GM18507 (cell line): ENCODE results near the gene AVPR2.

Experiments used
- DNase-seq: peaks from one replicate; pipeline ENCODE4 v3.0.0; 2011; ENCODE audit warnings: low read depth; ENCODE audit not compliant: insufficient read length; ENCODE audit errors: extremely low spot score
- FAIRE-seq: peaks from 2 replicates; lab custom pipeline; 2011; peaks lifted over from hg19 to GRCh38; lab: Jason Lieb, UNC

AVPR2 gene

DNA sequence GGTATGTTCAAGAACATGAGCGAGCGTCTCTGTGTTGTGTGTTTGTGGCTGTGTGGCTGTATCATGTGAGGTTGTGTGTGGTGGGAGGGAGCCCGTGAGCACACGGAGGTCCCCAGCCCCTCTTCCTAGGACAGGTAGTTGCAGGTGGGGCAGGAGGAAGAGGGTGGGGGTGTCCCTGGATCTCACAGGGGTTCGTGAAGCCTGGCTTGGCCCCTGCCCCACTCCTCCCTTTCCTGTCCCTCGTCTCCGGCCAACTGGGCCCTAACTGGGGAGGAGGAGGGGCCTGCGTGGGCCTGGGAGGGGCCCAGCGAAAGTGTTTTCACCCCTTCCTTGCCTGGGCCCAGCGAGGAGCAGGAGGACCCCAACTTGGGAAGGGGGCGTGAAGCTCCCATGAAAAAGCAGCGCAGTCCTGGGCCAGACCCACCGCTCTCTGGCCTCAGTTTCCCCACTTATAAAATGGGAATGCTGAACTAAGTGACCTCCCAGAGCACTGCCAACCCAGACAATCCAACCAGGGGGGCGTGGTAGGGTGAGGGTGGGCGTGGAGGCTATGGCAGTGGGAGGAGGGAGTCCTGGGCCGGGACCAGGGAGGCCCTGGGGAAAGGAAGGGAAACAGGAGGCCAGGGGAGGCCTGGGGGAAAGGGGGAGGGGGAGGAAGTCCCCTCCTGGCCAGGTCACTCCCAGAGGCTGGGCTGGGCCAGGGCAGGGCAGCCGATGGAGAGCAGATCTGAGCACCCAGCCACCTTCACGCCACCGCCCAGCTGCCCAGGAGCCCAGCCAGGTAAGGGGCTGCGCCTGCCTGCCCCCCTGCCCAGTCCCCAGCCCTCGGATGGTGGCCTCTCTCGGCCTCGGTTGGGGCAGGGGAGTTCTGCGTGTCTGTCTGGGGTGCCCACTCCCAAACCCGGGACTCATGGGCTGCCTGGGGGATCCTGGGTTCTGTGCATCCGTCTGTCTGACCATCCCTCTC, at the start of gene AVPR2:
Gene AVPR2 (plus strand): TSS at position 683 of the 967 bp plus-strand sequence. CDS start 473 bp downstream, outside the sequence.
- no peak for FAIRE-seq
- DNase-seq, result no peak

DNA sequence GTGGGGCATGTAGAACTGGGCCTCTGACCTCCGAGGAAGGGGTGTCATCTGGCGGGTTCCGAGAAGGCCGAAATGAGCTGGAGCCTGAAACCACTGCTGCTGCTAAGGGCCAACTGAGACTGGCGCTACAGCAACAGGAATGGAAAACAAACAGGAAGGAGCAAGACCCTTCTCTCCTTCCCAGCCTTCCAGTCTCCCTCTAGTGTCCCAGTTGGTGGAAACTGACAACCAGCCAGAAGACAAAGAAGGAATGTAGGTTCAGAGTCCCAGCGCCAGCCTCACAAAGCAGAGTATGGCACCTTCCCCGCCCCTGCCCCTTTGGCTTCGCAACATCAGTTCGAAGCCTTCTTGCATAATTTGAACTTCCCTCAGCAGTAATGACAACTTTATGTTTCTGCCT, 49.8 kb upstream of the AVPR2 start:
- FAIRE-seq, result no peak
- DNase-seq, result no peak

DNA sequence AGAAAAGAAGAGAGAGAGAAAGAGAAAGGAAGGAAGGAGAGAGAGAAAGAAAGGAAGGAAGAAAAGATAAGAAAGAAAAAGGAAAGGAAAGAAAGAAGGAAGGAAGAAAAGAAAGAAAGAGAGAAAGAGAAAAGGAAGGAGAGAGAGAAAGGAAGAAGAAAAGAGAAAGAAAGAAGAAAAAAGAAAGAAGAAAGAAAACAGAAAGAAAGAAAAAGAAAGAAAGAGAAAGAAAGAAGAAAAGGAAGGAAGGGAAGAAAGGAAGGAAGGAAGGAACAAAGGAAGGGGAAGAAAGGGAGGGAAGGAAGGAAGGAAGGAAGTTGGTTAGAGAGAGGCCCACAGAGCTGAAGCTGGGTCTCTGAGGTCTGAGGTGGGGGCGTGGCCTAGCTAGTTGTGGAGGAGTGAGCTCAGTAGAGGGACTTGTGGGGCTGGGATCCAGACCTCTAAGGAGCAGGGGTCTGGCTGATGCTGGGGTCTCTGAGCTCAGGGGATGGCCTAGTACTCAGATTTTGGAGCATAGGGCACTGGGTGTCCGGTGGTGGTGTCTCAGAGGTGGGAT, 47.0 kb upstream of the AVPR2 start:
- DNase-seq (no peak), FAIRE-seq (no peak)

DNA sequence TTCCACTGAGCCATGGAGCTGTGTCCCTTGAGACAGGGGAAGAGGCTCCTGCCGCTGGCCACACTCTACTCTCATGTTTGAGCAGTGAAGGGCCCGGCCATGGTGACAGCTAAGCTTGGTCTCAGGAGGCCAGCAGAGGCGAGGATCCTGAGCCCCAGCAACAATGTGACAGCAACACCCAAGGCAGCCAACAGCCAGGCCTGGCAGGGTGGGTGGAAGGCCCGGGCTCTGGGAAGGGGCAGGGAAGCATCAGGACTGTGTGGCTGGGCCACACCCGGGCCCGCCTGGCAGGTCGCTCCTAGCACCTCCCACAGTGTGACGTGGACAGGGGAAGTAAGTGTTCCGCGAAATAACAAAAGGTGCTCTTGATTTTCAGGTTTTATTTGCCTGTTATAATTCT, 43.3 kb upstream of the AVPR2 start:
- no peak for FAIRE-seq
- DNase-seq, result no peak

DNA sequence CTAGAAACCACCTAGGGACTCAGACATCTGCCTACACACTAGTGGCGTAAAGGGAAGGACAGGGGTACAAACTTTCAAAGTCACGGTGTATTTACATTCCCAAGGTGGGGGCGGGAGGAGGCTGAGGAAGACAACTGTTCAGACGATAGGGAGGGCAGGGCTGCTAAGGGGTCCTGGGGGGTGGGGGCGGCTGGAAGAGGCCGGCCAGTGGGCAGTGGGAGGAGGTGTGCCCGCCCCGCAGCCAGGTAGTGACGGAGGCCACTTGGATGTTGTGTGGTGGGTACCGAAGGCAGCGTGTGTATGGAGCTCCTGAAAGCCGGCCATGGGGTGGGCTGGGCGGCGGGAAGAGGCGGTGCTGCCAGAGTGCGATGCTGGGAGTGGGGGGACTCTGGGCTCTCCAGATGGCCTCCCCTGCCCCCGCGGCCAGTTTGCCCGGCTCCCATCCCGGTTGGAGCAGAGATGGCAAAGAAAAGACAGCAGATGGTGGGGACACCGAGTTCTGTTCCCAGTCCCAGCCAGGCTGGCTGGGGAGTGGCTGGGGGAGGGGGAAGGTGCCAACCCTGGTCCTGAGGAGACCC, 42.7 kb upstream of the AVPR2 start:
- DNase-seq, result no peak
- FAIRE-seq, result no peak

DNA sequence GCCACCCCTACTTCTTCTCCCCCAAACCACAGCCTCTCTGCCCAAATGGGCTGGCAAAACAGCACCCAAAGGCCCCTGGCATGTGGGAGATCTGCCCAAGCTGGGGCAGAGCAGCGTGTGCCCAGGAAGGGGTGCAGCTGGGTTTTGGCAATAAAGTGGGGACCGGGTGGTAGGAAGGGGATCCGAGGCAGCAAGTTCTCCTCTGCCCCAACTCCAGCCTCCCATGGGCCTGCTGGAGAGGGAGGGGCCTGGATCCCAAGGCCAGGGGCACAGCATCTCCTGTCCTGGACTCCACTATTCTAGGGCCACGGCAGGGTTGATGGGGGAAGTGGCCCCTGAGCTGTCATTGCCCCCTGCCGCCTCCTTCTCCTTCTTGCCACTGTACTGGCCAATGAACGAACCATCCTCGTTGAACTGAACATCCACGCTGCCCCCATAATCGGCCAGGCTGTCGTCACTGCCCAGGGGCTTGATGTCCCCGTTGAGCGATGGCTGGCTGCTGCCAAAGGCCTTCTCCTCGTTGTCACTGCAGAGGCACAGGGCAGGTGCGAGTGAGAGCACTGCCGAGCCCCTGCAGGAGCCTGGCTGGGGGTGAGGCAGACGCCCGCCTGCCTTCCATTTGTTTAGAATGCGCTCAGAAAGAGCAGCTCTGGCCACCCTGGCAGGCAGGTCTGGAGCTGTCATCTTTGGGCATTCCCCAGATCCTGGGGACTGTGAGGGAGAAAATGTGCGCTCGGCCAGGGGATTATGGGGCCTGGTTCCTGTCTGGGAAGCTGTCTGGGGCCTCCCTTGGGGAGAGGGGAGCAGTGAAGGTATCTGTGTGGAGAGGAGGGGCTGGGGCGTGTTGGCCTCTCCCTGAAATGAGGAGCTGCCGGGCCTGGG, 41.9 kb upstream of the AVPR2 start:
- FAIRE-seq, result no peak
- no peak for DNase-seq

DNA sequence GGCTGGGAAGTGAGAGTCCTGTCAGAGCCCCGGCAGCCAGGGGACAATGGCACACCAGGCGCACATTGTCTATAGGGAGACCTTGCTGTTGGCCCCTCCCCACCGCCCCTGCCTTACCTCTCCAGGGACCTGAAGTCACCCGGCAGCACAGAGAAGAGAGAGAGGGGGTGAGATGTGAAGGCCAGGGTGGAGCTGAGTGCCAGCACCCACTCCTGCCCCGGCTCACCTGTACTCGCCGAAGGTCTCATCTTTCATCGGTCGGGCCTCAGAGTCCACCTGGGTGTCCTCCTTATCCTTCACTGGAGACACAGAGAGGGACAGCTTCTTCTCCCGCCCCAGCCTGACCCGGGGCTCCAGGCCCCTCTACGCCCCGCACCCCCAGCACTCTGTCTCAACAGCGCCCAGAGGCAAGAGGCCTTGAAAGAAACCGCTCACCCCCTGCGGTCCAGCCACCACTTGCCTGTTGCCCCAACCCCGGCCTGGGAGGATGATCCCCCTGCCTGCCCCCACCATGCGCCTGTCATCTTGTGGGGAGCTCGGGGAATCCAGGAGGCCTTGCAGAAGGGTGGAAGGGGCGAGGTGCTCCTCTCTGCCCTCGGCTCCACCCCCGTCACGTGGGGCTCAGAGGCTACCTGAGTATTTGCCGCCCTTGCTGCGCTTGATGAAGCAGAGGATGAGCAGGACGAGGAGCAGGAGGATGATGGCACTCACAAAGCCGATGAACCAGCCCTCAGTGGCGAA, 41.1 kb upstream of the AVPR2 start:
- DNase-seq, result no peak
- FAIRE-seq, result no peak

DNA sequence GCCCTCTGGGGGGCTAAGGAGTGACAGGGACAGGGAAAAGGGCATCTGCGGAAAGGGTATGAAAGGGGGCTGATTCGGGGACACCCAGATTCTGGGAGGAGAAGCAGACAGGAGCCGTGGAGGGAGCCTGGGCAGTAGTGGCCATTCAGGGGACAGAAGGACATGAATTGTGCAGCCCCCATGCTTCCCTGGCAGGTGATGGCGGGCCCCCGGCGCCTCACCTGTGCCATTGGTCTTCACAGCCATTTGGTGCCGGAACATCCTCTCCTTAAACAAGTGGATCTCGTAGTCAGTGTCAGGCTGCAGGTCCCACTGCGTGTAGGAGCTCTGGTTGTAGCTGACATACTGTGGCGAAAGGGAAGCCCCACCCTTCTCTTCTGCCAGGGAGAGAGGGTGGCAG, 40.4 kb upstream of the AVPR2 start:
- FAIRE-seq (no peak), DNase-seq (no peak)

DNA sequence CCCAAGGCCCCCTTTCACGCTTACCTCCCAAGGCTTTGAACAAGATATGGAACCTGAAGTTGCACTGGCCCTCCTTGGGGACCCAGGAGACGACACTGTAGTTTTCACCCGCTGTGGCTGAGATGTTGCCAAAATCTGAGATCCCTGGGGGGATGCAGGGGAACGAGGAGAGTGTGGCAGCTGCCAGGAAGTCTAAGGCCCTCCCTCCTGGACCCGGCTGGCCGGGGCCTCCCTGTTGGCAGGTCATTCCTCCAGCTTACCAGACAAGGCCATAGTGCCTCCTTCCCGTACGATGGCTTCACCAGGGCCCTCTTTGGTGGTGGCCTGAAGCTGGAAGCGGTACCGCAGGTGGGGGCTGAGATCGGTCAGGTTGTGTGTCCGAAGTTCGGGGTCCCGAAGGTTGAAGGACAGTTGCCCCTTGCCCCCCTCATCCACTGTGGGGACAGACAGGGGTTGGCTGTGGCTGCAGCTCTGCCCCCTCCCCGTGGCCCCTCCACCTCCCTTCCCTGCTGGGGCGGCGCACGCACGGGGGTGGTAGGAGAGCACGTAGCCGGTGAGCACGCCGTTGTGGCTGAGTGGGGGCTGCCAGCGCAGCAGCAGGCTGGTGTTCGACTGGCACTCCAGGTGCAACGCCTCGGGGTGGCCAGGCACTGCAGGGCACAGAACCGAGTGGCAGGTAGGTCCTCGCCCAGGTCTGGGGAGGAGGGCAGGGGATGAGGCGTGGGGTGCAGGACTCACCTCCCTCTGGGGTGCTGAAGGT, 39.7 kb upstream of the AVPR2 start:
- DNase-seq (no peak), FAIRE-seq (no peak)

DNA sequence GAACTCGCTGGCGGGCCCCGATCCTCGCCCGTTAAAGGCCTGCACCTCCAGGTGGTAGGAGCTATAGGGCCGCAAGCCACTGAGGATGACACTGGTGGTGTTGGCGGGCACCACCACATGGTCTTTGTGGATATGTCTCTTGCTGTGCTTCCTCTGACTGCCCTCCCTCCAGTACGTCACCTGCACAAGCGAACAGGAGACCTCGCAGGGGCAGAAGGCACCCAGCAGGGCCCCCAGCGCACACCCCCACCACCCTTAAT, 39.2 kb upstream of the AVPR2 start:
- DNase-seq, result no peak
- no peak for FAIRE-seq

DNA sequence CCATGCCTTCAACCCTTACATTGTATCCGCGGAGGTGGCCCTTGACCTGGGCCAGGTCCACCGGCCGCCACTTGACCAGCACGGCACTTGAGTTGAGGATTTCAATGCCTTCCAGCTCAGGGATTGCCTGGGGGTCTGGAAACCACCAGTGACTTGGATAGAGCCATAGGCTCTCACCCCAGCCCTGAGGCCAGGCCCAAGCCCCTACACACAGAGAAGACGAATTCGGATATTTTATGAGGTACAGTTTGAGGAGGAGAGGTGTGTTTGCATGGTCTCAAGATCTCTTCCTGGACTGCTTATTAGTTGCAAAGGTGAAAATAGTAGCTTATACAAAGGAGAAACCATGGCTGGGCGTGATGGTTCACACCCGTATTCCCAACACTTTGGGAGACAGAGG, 38.8 kb upstream of the AVPR2 start:
- no peak for DNase-seq
- FAIRE-seq, result no peak

DNA sequence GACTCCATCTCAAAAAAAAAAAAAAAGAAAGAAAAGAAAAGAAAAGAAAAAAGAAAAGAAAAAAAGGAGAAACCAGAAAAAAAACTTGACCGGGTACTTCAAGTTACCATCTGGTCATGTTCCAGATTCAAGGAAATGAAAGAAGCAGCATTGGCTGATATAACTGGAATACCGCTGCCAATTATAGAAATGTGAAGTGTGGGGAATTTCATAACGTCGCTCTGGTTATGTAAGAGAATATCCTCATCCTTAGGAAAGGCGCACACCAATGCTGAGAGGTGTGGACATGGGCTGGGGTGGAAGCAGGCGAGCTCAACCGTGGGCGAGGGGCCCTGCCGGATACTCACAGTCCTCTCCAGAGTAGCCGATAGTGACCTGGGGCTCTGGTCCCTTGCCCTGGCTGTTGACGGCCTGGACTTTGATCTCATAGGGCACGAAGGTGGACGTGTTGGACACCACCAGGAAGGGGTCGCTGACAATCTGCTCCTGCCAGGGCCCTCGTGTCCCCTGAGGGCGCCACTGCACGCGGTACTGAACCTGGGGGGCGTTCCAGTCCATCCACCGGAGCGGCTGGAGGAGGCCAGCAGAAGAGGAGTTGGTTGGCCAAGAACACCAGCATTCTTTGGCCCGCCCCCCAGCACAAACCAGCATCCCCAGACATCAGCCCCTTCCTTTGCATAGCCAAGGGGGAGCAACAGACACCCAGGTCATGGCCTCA, 38.0 kb upstream of the AVPR2 start:
- no peak for DNase-seq
- no peak for FAIRE-seq

DNA sequence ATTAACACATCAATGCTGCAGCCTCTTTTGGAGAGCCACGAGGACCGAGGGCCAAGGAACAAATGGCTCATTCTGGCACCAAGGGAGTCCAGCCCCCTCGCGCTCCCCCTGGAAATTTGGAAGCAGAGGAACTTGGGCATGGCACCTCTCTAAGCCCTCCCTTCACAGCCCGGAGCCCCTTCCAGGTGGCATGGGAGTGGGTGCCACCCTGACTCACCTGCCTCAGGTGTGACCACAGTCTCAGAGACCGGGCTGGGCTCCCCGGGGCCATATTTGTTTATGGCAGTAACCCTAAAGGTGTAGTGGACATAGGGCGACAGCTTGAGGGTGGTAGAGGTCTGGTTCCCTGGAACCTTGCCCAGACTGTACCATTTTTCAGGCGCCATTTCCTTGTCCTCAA, 37.3 kb upstream of the AVPR2 start:
- no peak for FAIRE-seq
- DNase-seq, result no peak

DNA sequence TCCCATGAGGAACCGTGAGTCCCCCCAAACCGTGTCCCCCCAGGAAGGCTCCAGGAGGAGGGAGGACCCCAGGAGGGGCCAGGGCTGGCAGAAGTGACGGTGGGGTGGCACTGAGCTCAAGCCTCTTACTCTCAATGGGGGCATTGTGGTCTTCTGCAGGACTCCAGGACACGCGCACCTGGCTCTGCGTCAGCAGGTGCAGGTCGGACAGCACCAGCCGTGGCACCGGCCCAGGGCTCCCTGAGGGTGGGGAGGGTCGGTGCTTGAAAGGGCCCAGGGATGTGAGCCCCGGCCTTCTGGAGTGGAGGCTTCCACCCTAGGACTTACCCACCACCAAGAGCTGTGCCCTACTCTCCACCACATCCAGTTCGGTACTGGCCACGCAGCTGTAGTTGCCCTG, 36.8 kb upstream of the AVPR2 start:
- FAIRE-seq (no peak), DNase-seq (no peak)

DNA sequence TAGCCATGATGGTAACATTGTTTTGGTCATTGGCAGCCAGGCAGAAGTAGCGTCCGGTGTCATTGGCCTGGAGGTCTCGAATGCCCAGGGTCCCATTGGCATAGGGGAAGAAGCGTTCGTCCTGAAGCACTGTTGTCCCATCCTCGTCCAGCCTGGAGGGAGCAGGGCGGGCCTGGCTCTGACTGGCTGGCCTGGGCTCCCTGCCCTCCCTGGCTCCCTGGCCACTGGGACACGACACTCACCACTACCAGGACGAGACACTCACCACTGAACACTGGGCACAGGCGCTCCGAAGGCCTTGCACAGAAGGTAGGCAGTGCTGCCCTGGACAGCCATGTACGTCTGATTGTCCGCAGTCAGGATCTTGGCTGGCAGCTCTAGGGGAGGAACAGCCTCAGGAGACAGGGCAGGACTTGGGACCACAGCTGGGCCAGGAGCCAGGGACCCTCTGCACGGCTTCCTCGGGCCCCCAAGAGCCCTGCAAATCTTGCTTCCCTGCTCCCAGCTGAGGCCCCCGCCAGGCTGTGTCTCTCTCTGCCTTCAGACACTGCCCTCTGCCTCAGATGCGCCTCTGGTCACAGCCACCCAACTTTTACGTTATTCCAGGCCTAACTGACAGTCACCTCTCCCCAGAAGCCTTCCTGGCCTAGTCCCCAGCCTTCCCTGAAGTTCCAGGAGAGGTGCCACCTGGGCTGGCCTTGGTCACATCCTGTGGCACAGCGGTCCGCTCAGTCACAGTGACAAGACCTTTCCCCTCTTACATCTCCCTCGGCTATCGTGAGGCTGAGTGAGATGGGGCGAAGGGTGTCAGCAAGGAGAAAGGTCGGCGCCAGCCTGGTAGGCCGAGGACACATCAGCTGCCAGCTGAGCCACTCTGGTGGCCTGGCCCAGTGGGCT, 35.6 kb upstream of the AVPR2 start:
- FAIRE-seq, result no peak
- DNase-seq, result no peak

DNA sequence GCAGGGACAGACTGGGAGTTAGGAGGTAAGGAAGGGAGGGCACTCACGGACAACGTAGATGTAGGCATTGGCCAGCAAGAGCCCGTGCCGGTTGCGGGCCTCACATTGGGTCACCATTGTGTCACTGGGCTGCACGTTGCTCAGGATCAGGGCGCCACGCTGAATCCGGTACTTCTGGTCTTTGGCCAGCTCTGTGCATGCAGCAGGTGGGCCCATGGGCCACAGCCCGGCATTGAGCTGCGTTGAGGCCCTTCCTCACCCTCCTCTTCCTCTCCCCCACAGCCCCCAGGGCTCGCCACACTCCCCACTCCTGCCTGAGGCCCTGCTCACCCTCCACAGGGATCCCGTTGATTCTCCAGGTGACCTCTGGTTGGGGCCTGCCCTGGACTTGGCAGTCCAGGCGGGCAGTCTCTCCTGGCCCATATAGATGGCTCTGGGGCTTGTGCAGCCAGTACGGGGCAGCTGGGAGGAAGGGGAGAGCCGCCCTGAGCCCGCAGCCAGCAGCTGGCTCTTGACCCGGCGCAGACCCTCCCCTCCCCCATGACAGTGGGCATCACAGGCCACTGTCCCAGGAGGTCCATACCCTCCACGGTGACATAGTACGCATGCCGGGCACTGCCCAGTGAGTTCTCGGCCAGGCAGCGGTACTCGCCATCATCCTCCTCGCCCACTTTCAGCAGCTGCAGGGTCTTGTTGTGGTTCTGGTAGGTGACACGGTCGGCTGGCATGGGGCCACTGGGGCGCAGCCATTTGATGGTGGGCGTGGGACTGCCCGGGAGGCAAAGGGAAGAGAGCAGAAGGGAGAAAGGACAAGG, 34.8 kb upstream of the AVPR2 start:
- FAIRE-seq (no peak), DNase-seq (no peak)
